HepG2 (cell line): ENCODE measurements around the gene CALR. TPM values are rescaled to one million over a fixed set of nuclear protein-coding genes. Genes with fewer than 3 reads are reported as not detected.

Experiments used
- DMAP1 ChIP-seq: IDR thresholded peaks from 2 replicates; pipeline ENCODE4 v1.6.1; 2016
- FOXO1 ChIP-seq: sonication (generic); formaldehyde crosslinking; IDR thresholded peaks from 2 replicates; pipeline ENCODE4 v1.4.0; 2020; ENCODE audit warnings: missing genetic modification reagents
- HDAC1 ChIP-seq: sonication (generic); formaldehyde crosslinking; IDR thresholded peaks from 2 replicates; pipeline ENCODE4 v1.5.1; 2020; ENCODE audit warnings: mild to moderate bottlenecking, missing genetic modification reagents
- KAT8 ChIP-seq: IDR thresholded peaks from 2 replicates; pipeline ENCODE4 v1.6.1; 2016; ENCODE audit warnings: missing genetic modification reagents, missing compliant biosample characterization
- NCOA1 ChIP-seq: sonication (generic); formaldehyde crosslinking; IDR thresholded peaks from 2 replicates; pipeline ENCODE4 v1.9.0; 2021; ENCODE audit warnings: missing genetic modification reagents
- POLR2A ChIP-seq, 2 experiments: IDR thresholded peaks; 2 replicates each; pipeline ENCODE4 v1.6.1; 2011; ENCODE audit warnings: low read depth in 2 of 2, low read length in 2 of 2, mild to moderate bottlenecking in 1 of 2, moderate library complexity in 1 of 2; ENCODE audit not compliant: insufficient read depth in 1 of 2
- PRPF4 ChIP-seq: fragments of 200-400 bp; formaldehyde crosslinking; IDR thresholded peaks from 2 replicates; pipeline ENCODE4 v1.6.1; 2016; ENCODE audit warnings: low read length, low read depth; ENCODE audit not compliant: poor library complexity, severe bottlenecking
- RBM22 ChIP-seq: fragments of 200-400 bp; formaldehyde crosslinking; optimal IDR thresholded peaks from 2 replicates; pipeline ENCODE3; 2017; ENCODE audit warnings: mild to moderate bottlenecking, low read length, moderate library complexity
- SAP130 ChIP-seq: IDR thresholded peaks from 2 replicates; pipeline ENCODE4 v1.6.1; 2016; ENCODE audit warnings: low read depth
- TAF1 ChIP-seq: sonication (generic); formaldehyde crosslinking; IDR thresholded peaks from 2 replicates; pipeline ENCODE4 v1.4.0; 2020; ENCODE audit warnings: missing genetic modification reagents
- TMF1 ChIP-seq: sonication (generic); formaldehyde crosslinking; IDR thresholded peaks from 2 replicates; pipeline ENCODE4 v1.8.1; 2022; ENCODE audit warnings: low read depth, missing genetic modification reagents
- ZBTB49 ChIP-seq: sonication (generic); formaldehyde crosslinking; IDR thresholded peaks from 2 replicates; pipeline ENCODE4 v1.4.0; 2020; ENCODE audit warnings: missing genetic modification reagents, borderline replicate concordance
- ZNF12 ChIP-seq: sonication (generic); formaldehyde crosslinking; IDR thresholded peaks from 2 replicates; pipeline ENCODE4 v1.5.0; 2020; ENCODE audit warnings: missing genetic modification reagents
- ZNF143 ChIP-seq: sonication (generic); formaldehyde crosslinking; IDR thresholded peaks from 2 replicates; pipeline ENCODE4 v1.4.0; 2020; ENCODE audit warnings: missing genetic modification reagents
- ZNF282 ChIP-seq: fragments of 450-650 bp; IDR thresholded peaks from 2 replicates; pipeline ENCODE4 v1.6.1; 2018; ENCODE audit not compliant: partially characterized antibody
- ZNF776 ChIP-seq: sonication (generic); formaldehyde crosslinking; IDR thresholded peaks from 2 replicates; pipeline ENCODE4 v1.4.0; 2020; ENCODE audit warnings: mild to moderate bottlenecking, missing genetic modification reagents
- ZNF883 ChIP-seq: sonication (generic); formaldehyde crosslinking; IDR thresholded peaks from 2 replicates; pipeline ENCODE4 v1.5.1; 2020; ENCODE audit warnings: mild to moderate bottlenecking, missing genetic modification reagents; ENCODE audit errors: not compliant biosample characterization
- polyA plus RNA-seq, 8 experiments: library from polyadenylated mRNA; depleted of rRNA in 3 of 8; stranded (reverse) in 7 of 8; unstranded in 1 of 8; fragments of >200 nt; fragmentation: Illumina TruSeq in 4 of 8; extraction: Trizol in 4 of 8; gene quantifications; 2 replicates each; pipeline versions ENCODE4 v1.2.1 to v1.2.3, GENCODE V29; 2011 to 2016; ENCODE audit warnings: low read depth in 4 of 8, missing spikeins in 1 of 8, mixed read lengths in 1 of 8; ENCODE audit not compliant: insufficient read depth in 1 of 8
- total RNA-seq, 5 experiments: library from RNA; depleted of rRNA; stranded (reverse); fragments of >200 nt; fragmentation: Illumina TruSeq; extraction: Trizol; gene quantifications; 2 replicates each; pipeline ENCODE4 v1.2.3, GENCODE V29; 2016; ENCODE audit warnings: low read depth in 1 of 5
- TF ChIP-seq, protein P1 (sequence below): IDR thresholded peaks from 2 replicates; pipeline ENCODE4 v1.6.1; 2016; ENCODE audit warnings: low read depth
- TF ChIP-seq, protein P2 (sequence below): IDR thresholded peaks from 2 replicates; pipeline ENCODE4 v1.6.1; 2016
- TF ChIP-seq, protein P3 (sequence below): sonication (generic); formaldehyde crosslinking; IDR thresholded peaks from 2 replicates; pipeline ENCODE4 v1.4.0; 2020; ENCODE audit warnings: missing genetic modification reagents

Gene CALR
- total and polyA plus RNA-seq, 2 of the 13 experiments (the other 11 are each of a cell fraction or from before 2014, with no cell fraction given): 898 to 934 TPM

- TF ChIP-seq, protein P1, sequence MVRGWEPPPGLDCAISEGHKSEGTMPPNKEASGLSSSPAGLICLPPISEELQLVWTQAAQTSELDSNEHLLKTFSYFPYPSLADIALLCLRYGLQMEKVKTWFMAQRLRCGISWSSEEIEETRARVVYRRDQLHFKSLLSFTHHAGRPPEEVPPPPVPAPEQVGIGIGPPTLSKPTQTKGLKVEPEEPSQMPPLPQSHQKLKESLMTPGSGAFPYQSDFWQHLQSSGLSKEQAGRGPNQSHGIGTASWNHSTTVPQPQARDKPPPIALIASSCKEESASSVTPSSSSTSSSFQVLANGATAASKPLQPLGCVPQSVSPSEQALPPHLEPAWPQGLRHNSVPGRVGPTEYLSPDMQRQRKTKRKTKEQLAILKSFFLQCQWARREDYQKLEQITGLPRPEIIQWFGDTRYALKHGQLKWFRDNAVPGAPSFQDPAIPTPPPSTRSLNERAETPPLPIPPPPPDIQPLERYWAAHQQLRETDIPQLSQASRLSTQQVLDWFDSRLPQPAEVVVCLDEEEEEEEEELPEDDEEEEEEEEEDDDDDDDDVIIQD (CRISPR knock-in tag): peak; percentile 41; the same call in 1 of the 2 replicates
- TF ChIP-seq SAP130 (peak; percentile 90), ZNF143 (CRISPR knock-in tag) (peak; percentile 64), ZNF12 (CRISPR knock-in tag) (0 out of 2 replicates have a peak, but pooled peaks have one; percentile 8), POLR2A (IDR thresholded peaks at IDR 0.05; ENCODE audit: insufficient read depth in 1 of 2, low read depth in 2 of 2, low read length in 2 of 2) (peak; percentile 78 to 90), KAT8 (CRISPR knock-in tag) (peak; percentile 95), HDAC1 (CRISPR knock-in tag) (peak; percentile 96), ZNF883 (peak; percentile 77), ZNF776 (CRISPR knock-in tag) (peak; percentile 49; the same call in 1 of the 2 replicates), NCOA1 (CRISPR knock-in tag) (0 out of 2 replicates have a peak, but pooled peaks have one; percentile 29), TAF1 (peak; percentile 99), FOXO1 (peak; percentile 49; the same call in 1 of the 2 replicates), ZNF282 (no peak), PRPF4 (no peak), DMAP1 (CRISPR knock-in tag) (peak; percentile 94), ZBTB49 (CRISPR knock-in tag) (no peak), TMF1 (CRISPR knock-in tag) (no peak), RBM22 (peak; percentile 92)
- TF ChIP-seq, protein P2, sequence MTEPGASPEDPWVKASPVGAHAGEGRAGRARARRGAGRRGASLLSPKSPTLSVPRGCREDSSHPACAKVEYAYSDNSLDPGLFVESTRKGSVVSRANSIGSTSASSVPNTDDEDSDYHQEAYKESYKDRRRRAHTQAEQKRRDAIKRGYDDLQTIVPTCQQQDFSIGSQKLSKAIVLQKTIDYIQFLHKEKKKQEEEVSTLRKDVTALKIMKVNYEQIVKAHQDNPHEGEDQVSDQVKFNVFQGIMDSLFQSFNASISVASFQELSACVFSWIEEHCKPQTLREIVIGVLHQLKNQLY (CRISPR knock-in tag): peak; percentile 85
- TF ChIP-seq, protein P3, sequence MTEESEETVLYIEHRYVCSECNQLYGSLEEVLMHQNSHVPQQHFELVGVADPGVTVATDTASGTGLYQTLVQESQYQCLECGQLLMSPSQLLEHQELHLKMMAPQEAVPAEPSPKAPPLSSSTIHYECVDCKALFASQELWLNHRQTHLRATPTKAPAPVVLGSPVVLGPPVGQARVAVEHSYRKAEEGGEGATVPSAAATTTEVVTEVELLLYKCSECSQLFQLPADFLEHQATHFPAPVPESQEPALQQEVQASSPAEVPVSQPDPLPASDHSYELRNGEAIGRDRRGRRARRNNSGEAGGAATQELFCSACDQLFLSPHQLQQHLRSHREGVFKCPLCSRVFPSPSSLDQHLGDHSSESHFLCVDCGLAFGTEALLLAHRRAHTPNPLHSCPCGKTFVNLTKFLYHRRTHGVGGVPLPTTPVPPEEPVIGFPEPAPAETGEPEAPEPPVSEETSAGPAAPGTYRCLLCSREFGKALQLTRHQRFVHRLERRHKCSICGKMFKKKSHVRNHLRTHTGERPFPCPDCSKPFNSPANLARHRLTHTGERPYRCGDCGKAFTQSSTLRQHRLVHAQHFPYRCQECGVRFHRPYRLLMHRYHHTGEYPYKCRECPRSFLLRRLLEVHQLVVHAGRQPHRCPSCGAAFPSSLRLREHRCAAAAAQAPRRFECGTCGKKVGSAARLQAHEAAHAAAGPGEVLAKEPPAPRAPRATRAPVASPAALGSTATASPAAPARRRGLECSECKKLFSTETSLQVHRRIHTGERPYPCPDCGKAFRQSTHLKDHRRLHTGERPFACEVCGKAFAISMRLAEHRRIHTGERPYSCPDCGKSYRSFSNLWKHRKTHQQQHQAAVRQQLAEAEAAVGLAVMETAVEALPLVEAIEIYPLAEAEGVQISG (CRISPR knock-in tag): peak; percentile 92
These were observed 7.2 kb downstream of the CALR start, which contains the start of gene RAD23A (continued) for GRCh38 chr19:12945479-12946091.
